Astrocyte (in vitro differentiated cells and primary cell): ENCODE data around the gene TRUB1. TPM values are rescaled to one million over a fixed set of nuclear protein-coding genes. Genes with fewer than 3 reads are reported as not detected.
"Not testable (repeated sequence)": the region's sequence is repeated elsewhere in the genome, so short reads cannot be mapped to it uniquely, and the experiment has no call there.

Source experiments
- DNase-seq: peaks from one replicate; pipeline ENCODE4 v3.0.0-alpha.2; 2010; ENCODE audit warnings: low read depth
- FAIRE-seq: peaks from 2 replicates; lab custom pipeline; 2011; peaks lifted over from hg19 to GRCh38; lab: Jason Lieb, UNC
- H2AFZ ChIP-seq: 2 replicates; pipeline ENCODE4 v1.6.0; 2012; ENCODE audit warnings: low read depth, low read length, inconsistent platforms
- H3K27ac ChIP-seq: 2 replicates; pipeline ENCODE4 v1.5.1; 2011; ENCODE audit warnings: low read depth, low read length, inconsistent platforms
- H3K27me3 ChIP-seq: 2 replicates; pipeline ENCODE4 v1.6.0; 2011; ENCODE audit warnings: low read length, inconsistent platforms; ENCODE audit not compliant: insufficient read depth
- H3K36me3 ChIP-seq: 2 replicates; pipeline ENCODE4 v1.5.1; 2011; ENCODE audit warnings: low read length, inconsistent platforms; ENCODE audit not compliant: insufficient read depth
- H3K4me1 ChIP-seq: 2 replicates; pipeline ENCODE4 v1.5.1; 2011; ENCODE audit warnings: low read length, inconsistent platforms; ENCODE audit not compliant: insufficient read depth
- H3K4me2 ChIP-seq: 2 replicates; pipeline ENCODE4 v1.6.0; 2012; ENCODE audit warnings: low read length, inconsistent platforms
- H3K4me3 ChIP-seq: 2 replicates; pipeline ENCODE4 v1.5.1; 2011; ENCODE audit warnings: low read depth, mild to moderate bottlenecking, low read length, inconsistent platforms; ENCODE audit not compliant: insufficient read depth
- H3K79me2 ChIP-seq: 2 replicates; pipeline ENCODE4 v1.6.0; 2012; ENCODE audit warnings: mild to moderate bottlenecking, low read length, inconsistent platforms; ENCODE audit not compliant: insufficient read depth
- H3K9ac ChIP-seq: 2 replicates; pipeline ENCODE4 v1.6.0; 2012; ENCODE audit warnings: mild to moderate bottlenecking, low read length, inconsistent platforms
- H3K9me3 ChIP-seq: 2 replicates; pipeline ENCODE4 v1.5.1; 2012; ENCODE audit warnings: low read depth, mild to moderate bottlenecking, low read length, inconsistent platforms; ENCODE audit not compliant: insufficient read depth
- H4K20me1 ChIP-seq: 2 replicates; pipeline ENCODE4 v1.6.0; 2012; ENCODE audit warnings: low read length, inconsistent platforms; ENCODE audit not compliant: insufficient read depth
- H3K27ac Mint-ChIP-seq: one replicate; pipeline ENCODE4 v1.8.0; 2021; ENCODE audit warnings: mild to moderate bottlenecking, mixed read lengths; ENCODE audit not compliant: unreplicated experiment
- H3K27me3 Mint-ChIP-seq: one replicate; pipeline ENCODE4 v1.8.0; 2021; ENCODE audit warnings: low read depth, mixed read lengths; ENCODE audit not compliant: unreplicated experiment
- H3K36me3 Mint-ChIP-seq: one replicate; pipeline ENCODE4 v1.8.0; 2021; ENCODE audit warnings: low read depth, mixed read lengths; ENCODE audit not compliant: unreplicated experiment
- H3K4me1 Mint-ChIP-seq: one replicate; pipeline ENCODE4 v1.8.0; 2021; ENCODE audit warnings: low read depth, mixed read lengths; ENCODE audit not compliant: unreplicated experiment
- H3K4me3 Mint-ChIP-seq: one replicate; pipeline ENCODE4 v1.8.0; 2021; ENCODE audit warnings: mild to moderate bottlenecking, moderate library complexity, mixed read lengths; ENCODE audit not compliant: unreplicated experiment
- H3K9me3 Mint-ChIP-seq: one replicate; pipeline ENCODE4 v1.8.0; 2021; ENCODE audit warnings: mild to moderate bottlenecking, mixed read lengths; ENCODE audit not compliant: unreplicated experiment
- CTCF ChIP-seq: IDR thresholded peaks from 2 replicates; pipeline ENCODE4 v1.5.1; 2011; ENCODE audit warnings: low read depth, mild to moderate bottlenecking, inconsistent platforms, low read length, moderate library complexity; ENCODE audit not compliant: insufficient read depth
- EZH2 ChIP-seq: IDR thresholded peaks from 2 replicates; pipeline ENCODE4 v1.6.1; 2012; ENCODE audit warnings: mild to moderate bottlenecking, low read length, inconsistent platforms; ENCODE audit not compliant: insufficient read depth
- total RNA-seq: library from RNA; stranded (reverse); gene quantifications from 2 replicates; pipeline ENCODE4 v1.2.1, GENCODE V29; 2021

The TRUB1 gene
- total RNA-seq, 1 donor from 2014 or later = 25.3 TPM

GRCh38 chr10:114894911-114895310, 43.1 kb upstream of the TRUB1 start:
- no peak for DNase-seq
- Mint-ChIP-seq H3K4me3 (no peak overlapping the region), H3K36me3 (no peaks in the 10 kb centered on the region), H3K9me3 (peaks cover 3% of the 10 kb centered on the region), H3K4me1 (peaks cover 1% of the 10 kb centered on the region), H3K27ac (no peak overlapping the region), H3K27me3 (no peaks in the 10 kb centered on the region)
- H3K27ac ChIP-seq = no peak overlapping the region
- H3K9ac ChIP-seq = no peak overlapping the region
- no peak for FAIRE-seq
- no peaks in the 10 kb centered on the region for H3K36me3 ChIP-seq
- no peaks in the 10 kb centered on the region for H4K20me1 ChIP-seq
- H3K4me3 ChIP-seq = no peak overlapping the region
- H2AFZ ChIP-seq = no peak overlapping the region
- H3K4me1 ChIP-seq = no peaks in the 10 kb centered on the region
- no peak overlapping the region for H3K4me2 ChIP-seq
- no peaks in the 10 kb centered on the region for H3K79me2 ChIP-seq
- no peaks in the 10 kb centered on the region for H3K9me3 ChIP-seq
- no peak for TF ChIP-seq CTCF
- no peak for TF ChIP-seq EZH2
- H3K27me3 ChIP-seq = no peaks in the 10 kb centered on the region

- H3K9me3 ChIP-seq, H3K4me2 ChIP-seq, H4K20me1 ChIP-seq, FAIRE-seq, H3K27me3 Mint-ChIP-seq, H3K4me3 ChIP-seq, H3K4me1 Mint-ChIP-seq, H3K36me3 ChIP-seq, H3K79me2 ChIP-seq, DNase-seq, H3K27me3 ChIP-seq, H3K4me3 Mint-ChIP-seq, H2AFZ ChIP-seq, H3K27ac ChIP-seq, H3K36me3 Mint-ChIP-seq, H3K9me3 Mint-ChIP-seq, H3K4me1 ChIP-seq, H3K9ac ChIP-seq: not testable (repeated sequence)
- H3K27ac Mint-ChIP-seq = peak overlapping the region; percentile 8
Observed at GRCh38 chr10:114897011-114897410, 41.0 kb upstream of the TRUB1 start.

GRCh38 chr10:114897593-114897992, 40.4 kb upstream of the TRUB1 start:
- H3K36me3 ChIP-seq = no peaks in the 10 kb centered on the region
- H4K20me1 ChIP-seq = no peaks in the 10 kb centered on the region
- no peak for FAIRE-seq
- H3K9me3 ChIP-seq = no peaks in the 10 kb centered on the region
- no peak overlapping the region for H3K4me3 ChIP-seq
- H3K9ac ChIP-seq = no peak overlapping the region
- peaks cover 15% of the 10 kb centered on the region for H3K4me1 Mint-ChIP-seq
- H3K9me3 Mint-ChIP-seq = peaks cover 5% of the 10 kb centered on the region
- H3K4me2 ChIP-seq = no peak overlapping the region
- no peak for DNase-seq
- H3K36me3 Mint-ChIP-seq = no peaks in the 10 kb centered on the region
- no peak overlapping the region for H3K27ac ChIP-seq
- no peaks in the 10 kb centered on the region for H3K27me3 Mint-ChIP-seq
- no peak overlapping the region for H2AFZ ChIP-seq
- no peaks in the 10 kb centered on the region for H3K27me3 ChIP-seq
- no peak overlapping the region for H3K27ac Mint-ChIP-seq
- no peak for TF ChIP-seq CTCF
- TF ChIP-seq EZH2 = no peak
- H3K4me3 Mint-ChIP-seq = no peak overlapping the region
- H3K79me2 ChIP-seq = no peaks in the 10 kb centered on the region
- peaks cover 3% of the 10 kb centered on the region for H3K4me1 ChIP-seq
